ENCODE results near the gene LRP6.

LRP6 gene

GRCh38 chr12:12207746-12208145, 59.1 kb downstream of the LRP6 start:
- Histone ChIP-seq H3K9ac (ENCODE audit: low read length) (no peak overlapping the region), H3K4me3 (ENCODE audit: low read length) (no peak overlapping the region), H3K4me1 (ENCODE audit: control insufficient read depth, insufficient read depth, low read length) (no peaks in the 10 kb centered on the region), H3K36me3 (ENCODE audit: control insufficient read depth, insufficient read depth, low read length) (no peaks in the 10 kb centered on the region), H3K27ac (ENCODE audit: low read depth, low read length) (no peak overlapping the region), H3K27me3 (ENCODE audit: control insufficient read depth, insufficient read depth, low read length) (no peaks in the 10 kb centered on the region)

GRCh38 chr12:12206776-12207388, 60.0 kb downstream of the LRP6 start:
- H3K4me1 ChIP-seq (ENCODE audit: control insufficient read depth, insufficient read depth, low read length), result no peaks in the 10 kb centered on the region
- H3K27ac ChIP-seq (ENCODE audit: low read depth, low read length), result no peak overlapping the region
- no peak overlapping the region for H3K9ac ChIP-seq (ENCODE audit: low read length)
- no peaks in the 10 kb centered on the region for H3K36me3 ChIP-seq (ENCODE audit: control insufficient read depth, insufficient read depth, low read length)
- no peak overlapping the region for H3K4me3 ChIP-seq (ENCODE audit: low read length)
- no peaks in the 10 kb centered on the region for H3K27me3 ChIP-seq (ENCODE audit: control insufficient read depth, insufficient read depth, low read length)

GRCh38 chr12:12202747-12203146, 64.1 kb downstream of the LRP6 start:
- no peaks in the 10 kb centered on the region for H3K27me3 ChIP-seq (ENCODE audit: control insufficient read depth, insufficient read depth, low read length)
- no peak overlapping the region for H3K9ac ChIP-seq (ENCODE audit: low read length)
- H3K4me1 ChIP-seq (ENCODE audit: control insufficient read depth, insufficient read depth, low read length), result no peaks in the 10 kb centered on the region
- H3K27ac ChIP-seq (ENCODE audit: low read depth, low read length), result no peak overlapping the region
- H3K36me3 ChIP-seq (ENCODE audit: control insufficient read depth, insufficient read depth, low read length), result no peaks in the 10 kb centered on the region
- H3K4me3 ChIP-seq (ENCODE audit: low read length), result no peak overlapping the region

- Histone ChIP-seq H3K4me3 (ENCODE audit: low read length) (no peak overlapping the region), H3K27ac (ENCODE audit: low read depth, low read length) (no peak overlapping the region), H3K36me3 (ENCODE audit: control insufficient read depth, insufficient read depth, low read length) (no peaks in the 10 kb centered on the region), H3K9ac (ENCODE audit: low read length) (no peak overlapping the region), H3K4me1 (ENCODE audit: control insufficient read depth, insufficient read depth, low read length) (no peaks in the 10 kb centered on the region), H3K27me3 (ENCODE audit: control insufficient read depth, insufficient read depth, low read length) (no peaks in the 10 kb centered on the region)
These were observed 64.7 kb downstream of the LRP6 start for GRCh38 chr12:12202105-12202504.

GRCh38 chr12:12201274-12201758, 65.5 kb downstream of the LRP6 start:
- Histone ChIP-seq H3K36me3 (ENCODE audit: control insufficient read depth, insufficient read depth, low read length) (no peaks in the 10 kb centered on the region), H3K4me1 (ENCODE audit: control insufficient read depth, insufficient read depth, low read length) (no peaks in the 10 kb centered on the region), H3K27me3 (ENCODE audit: control insufficient read depth, insufficient read depth, low read length) (no peaks in the 10 kb centered on the region), H3K27ac (ENCODE audit: low read depth, low read length) (no peak overlapping the region), H3K9ac (ENCODE audit: low read length) (no peak overlapping the region), H3K4me3 (ENCODE audit: low read length) (no peak overlapping the region)

- Histone ChIP-seq H3K4me1 (ENCODE audit: control insufficient read depth, insufficient read depth, low read length) (no peaks in the 10 kb centered on the region), H3K36me3 (ENCODE audit: control insufficient read depth, insufficient read depth, low read length) (no peaks in the 10 kb centered on the region), H3K27ac (ENCODE audit: low read depth, low read length) (no peak overlapping the region), H3K27me3 (ENCODE audit: control insufficient read depth, insufficient read depth, low read length) (no peaks in the 10 kb centered on the region), H3K9ac (ENCODE audit: low read length) (no peak overlapping the region), H3K4me3 (ENCODE audit: low read length) (no peak overlapping the region)
These were observed 66.5 kb downstream of the LRP6 start for GRCh38 chr12:12200363-12200762.

GRCh38 chr12:12198124-12198523, 68.7 kb downstream of the LRP6 start:
- Histone ChIP-seq H3K27me3 (ENCODE audit: control insufficient read depth, insufficient read depth, low read length) (no peaks in the 10 kb centered on the region), H3K4me3 (ENCODE audit: low read length) (no peak overlapping the region), H3K4me1 (ENCODE audit: control insufficient read depth, insufficient read depth, low read length) (no peaks in the 10 kb centered on the region), H3K9ac (ENCODE audit: low read length) (no peak overlapping the region), H3K27ac (ENCODE audit: low read depth, low read length) (no peak overlapping the region), H3K36me3 (ENCODE audit: control insufficient read depth, insufficient read depth, low read length) (no peaks in the 10 kb centered on the region)

GRCh38 chr12:12197128-12197527, 69.7 kb downstream of the LRP6 start:
- Histone ChIP-seq H3K27ac (ENCODE audit: low read depth, low read length) (no peak overlapping the region), H3K4me1 (ENCODE audit: control insufficient read depth, insufficient read depth, low read length) (no peaks in the 10 kb centered on the region), H3K9ac (ENCODE audit: low read length) (no peak overlapping the region), H3K27me3 (ENCODE audit: control insufficient read depth, insufficient read depth, low read length) (no peaks in the 10 kb centered on the region), H3K4me3 (ENCODE audit: low read length) (no peak overlapping the region), H3K36me3 (ENCODE audit: control insufficient read depth, insufficient read depth, low read length) (no peaks in the 10 kb centered on the region)

GRCh38 chr12:12195516-12195915, 71.3 kb downstream of the LRP6 start:
- H3K9ac ChIP-seq (ENCODE audit: low read length), result no peak overlapping the region
- no peak overlapping the region for H3K27ac ChIP-seq (ENCODE audit: low read depth, low read length)
- no peak overlapping the region for H3K4me3 ChIP-seq (ENCODE audit: low read length)
- no peaks in the 10 kb centered on the region for H3K4me1 ChIP-seq (ENCODE audit: control insufficient read depth, insufficient read depth, low read length)
- H3K36me3 ChIP-seq (ENCODE audit: control insufficient read depth, insufficient read depth, low read length), result no peaks in the 10 kb centered on the region
- no peaks in the 10 kb centered on the region for H3K27me3 ChIP-seq (ENCODE audit: control insufficient read depth, insufficient read depth, low read length)

GRCh38 chr12:12195081-12195480, 71.8 kb downstream of the LRP6 start:
- H3K36me3 ChIP-seq (ENCODE audit: control insufficient read depth, insufficient read depth, low read length), result no peaks in the 10 kb centered on the region
- H3K27ac ChIP-seq (ENCODE audit: low read depth, low read length), result no peak overlapping the region
- no peak overlapping the region for H3K4me3 ChIP-seq (ENCODE audit: low read length)
- no peaks in the 10 kb centered on the region for H3K4me1 ChIP-seq (ENCODE audit: control insufficient read depth, insufficient read depth, low read length)
- no peaks in the 10 kb centered on the region for H3K27me3 ChIP-seq (ENCODE audit: control insufficient read depth, insufficient read depth, low read length)
- no peak overlapping the region for H3K9ac ChIP-seq (ENCODE audit: low read length)

GRCh38 chr12:12194206-12194605, 72.6 kb downstream of the LRP6 start:
- H3K27me3 ChIP-seq (ENCODE audit: control insufficient read depth, insufficient read depth, low read length), result no peaks in the 10 kb centered on the region
- H3K4me1 ChIP-seq (ENCODE audit: control insufficient read depth, insufficient read depth, low read length), result no peaks in the 10 kb centered on the region
- H3K4me3 ChIP-seq (ENCODE audit: low read length), result no peak overlapping the region
- no peak overlapping the region for H3K9ac ChIP-seq (ENCODE audit: low read length)
- no peak overlapping the region for H3K27ac ChIP-seq (ENCODE audit: low read depth, low read length)
- H3K36me3 ChIP-seq (ENCODE audit: control insufficient read depth, insufficient read depth, low read length), result no peaks in the 10 kb centered on the region

GRCh38 chr12:12191008-12191407, 75.8 kb downstream of the LRP6 start:
- no peaks in the 10 kb centered on the region for H3K27me3 ChIP-seq (ENCODE audit: control insufficient read depth, insufficient read depth, low read length)
- H3K4me3 ChIP-seq (ENCODE audit: low read length), result no peak overlapping the region
- no peak overlapping the region for H3K27ac ChIP-seq (ENCODE audit: low read depth, low read length)
- peaks cover 5% of the 10 kb centered on the region for H3K4me1 ChIP-seq (ENCODE audit: control insufficient read depth, insufficient read depth, low read length)
- no peaks in the 10 kb centered on the region for H3K36me3 ChIP-seq (ENCODE audit: control insufficient read depth, insufficient read depth, low read length)
- H3K9ac ChIP-seq (ENCODE audit: low read length), result no peak overlapping the region

- Histone ChIP-seq H3K27me3 (ENCODE audit: control insufficient read depth, insufficient read depth, low read length) (no peaks in the 10 kb centered on the region), H3K36me3 (ENCODE audit: control insufficient read depth, insufficient read depth, low read length) (no peaks in the 10 kb centered on the region), H3K4me1 (ENCODE audit: control insufficient read depth, insufficient read depth, low read length) (peaks cover 5% of the 10 kb centered on the region), H3K4me3 (ENCODE audit: low read length) (no peak overlapping the region), H3K9ac (ENCODE audit: low read length) (no peak overlapping the region), H3K27ac (ENCODE audit: low read depth, low read length) (no peak overlapping the region)
These were observed 76.6 kb downstream of the LRP6 start for GRCh38 chr12:12190087-12190809.

All from rectal smooth muscle tissue (tissue), 1 donor.